SK-N-MC (cell line): ENCODE data around the gene FCGBP.
A peak's percentile ranks its signal among the peaks of the same experiment; 100 is the strongest.

Source experiments
- DNase-seq: peaks from one replicate; pipeline ENCODE4 v3.0.0-alpha.2; 2011; ENCODE audit warnings: low read depth, low spot score
- H3K27ac ChIP-seq: fragments of 200-600 bp; sonication (generic); 2 replicates; pipeline ENCODE4 v1.5.1; 2016; ENCODE audit warnings: mixed run types
- H3K36me3 ChIP-seq: fragments of 200-600 bp; sonication (generic); 2 replicates; pipeline ENCODE4 v1.6.1; 2017; ENCODE audit warnings: antibody characterized with exemption, low read length, mixed read lengths; ENCODE audit not compliant: insufficient read depth
- H3K4me3 ChIP-seq: fragments of 200-600 bp; sonication (generic); 2 replicates; pipeline ENCODE4 v1.5.1; 2016
- H3K9ac ChIP-seq: fragments of 200-600 bp; sonication (generic); 2 replicates; pipeline ENCODE4 v1.8.0; 2017; ENCODE audit warnings: mixed run types, mixed read lengths; ENCODE audit not compliant: insufficient read length
- H3K9me3 ChIP-seq: fragments of 200-600 bp; sonication (generic); 2 replicates; pipeline ENCODE4 v1.6.1; 2017; ENCODE audit warnings: low read depth, mild to moderate bottlenecking, antibody characterized with exemption, low read length, moderate library complexity, mixed read lengths
- EZH2 ChIP-seq: fragments of 200-600 bp; sonication (generic); IDR thresholded peaks from one replicate; pipeline ENCODE4 v1.6.1; 2017; ENCODE audit warnings: antibody characterized with exemption
- FOXP2 ChIP-seq: optimal IDR thresholded peaks from 2 replicates; pipeline ENCODE3; 2011; ENCODE audit warnings: mild to moderate bottlenecking, moderate library complexity; ENCODE audit not compliant: insufficient read depth; ENCODE audit errors: extremely low read length, control extremely low read depth
- POLR2AphosphoS5 ChIP-seq: IDR thresholded peaks from 2 replicates; pipeline ENCODE4 v1.6.1; 2012; ENCODE audit warnings: mild to moderate bottlenecking, low read depth, low read length, borderline replicate concordance

The FCGBP gene

DNA sequence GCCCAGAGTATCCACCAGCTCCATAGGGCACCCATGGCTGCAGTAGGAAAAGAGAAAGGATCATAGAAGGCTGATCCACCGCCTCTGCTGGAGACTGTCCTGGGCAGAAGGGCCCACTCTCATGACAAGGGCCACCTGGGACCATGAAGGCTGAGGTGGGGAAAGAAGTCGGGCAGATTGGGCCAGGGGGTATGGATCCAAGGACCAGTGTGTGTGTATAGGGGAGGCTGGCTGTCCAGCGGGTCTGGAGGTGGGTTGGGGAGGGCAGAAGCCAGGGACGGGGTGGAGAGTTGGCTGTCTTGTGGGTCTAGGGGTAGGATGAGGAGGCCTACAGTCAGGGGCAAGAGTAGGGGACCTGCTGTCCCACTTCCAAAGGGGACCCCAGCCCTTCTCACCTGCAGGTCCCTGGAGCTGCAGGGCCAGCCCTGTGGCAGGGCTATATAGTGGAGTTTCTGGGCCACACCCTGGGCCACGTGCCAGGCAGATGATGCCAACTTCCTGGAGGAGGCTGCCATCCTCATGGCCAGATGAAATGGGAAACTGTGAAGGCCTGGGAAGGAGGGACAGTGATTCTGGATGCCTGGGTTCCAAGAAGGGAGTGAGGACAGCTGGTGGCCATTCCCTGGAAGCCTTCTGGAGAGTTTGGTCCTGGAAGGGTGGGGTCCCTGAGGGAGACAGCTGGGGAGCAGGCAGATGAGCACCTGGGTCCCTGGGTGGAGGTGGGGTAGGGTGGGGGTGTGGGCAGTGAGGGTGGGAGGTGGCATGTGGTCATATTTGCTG, at the start of gene FCGBP:
Gene FCGBP, minus strand, starts transcription at position 51 of the 780 bp plus-strand sequence.
- Histone ChIP-seq H3K27ac (no peak within 1 kb of the TSS), H3K9ac (no peak within 1 kb of the TSS), H3K36me3 (no peaks in the 10 kb centered on the region), H3K4me3 (no peak within 1 kb of the TSS), H3K9me3 (no peaks in the 10 kb centered on the region)
- TF ChIP-seq EZH2 (no peak), FOXP2 (no peak), POLR2AphosphoS5 (no peak)
- DNase-seq = no peak

DNA sequence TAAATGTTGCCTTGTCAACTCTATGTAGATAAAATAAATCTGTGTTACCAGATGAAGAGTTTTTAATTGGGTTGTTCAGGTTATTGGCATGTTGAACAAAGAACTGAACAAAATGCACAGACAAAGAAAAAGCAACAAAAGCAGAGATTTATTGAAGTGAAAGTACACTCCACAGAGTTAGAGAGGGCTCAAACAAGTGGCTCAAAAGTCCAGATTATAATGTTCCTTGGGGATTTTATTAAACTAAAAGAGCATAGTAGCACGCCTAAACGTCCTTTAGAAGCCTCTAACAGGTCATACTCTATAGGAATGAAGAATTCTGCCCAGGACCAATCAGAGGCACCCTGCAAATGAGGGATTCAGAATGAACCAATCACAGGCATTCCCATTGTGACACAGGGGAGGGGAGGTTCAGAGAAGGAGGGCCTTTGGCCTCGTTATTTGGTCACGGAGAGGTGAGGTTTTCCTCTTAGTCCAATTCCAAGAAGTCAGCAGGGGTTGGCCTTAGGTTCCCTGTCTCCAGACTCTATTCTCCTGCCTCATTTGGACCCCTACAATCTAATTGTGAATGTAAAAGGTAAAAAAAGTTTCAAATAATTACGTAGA, 49.4 kb upstream of the FCGBP start:
- Histone ChIP-seq H3K36me3 (peaks cover 51% of the 10 kb centered on the region), H3K27ac (no peak overlapping the region), H3K4me3 (no peak overlapping the region), H3K9ac (no peak overlapping the region), H3K9me3 (peaks cover 22% of the 10 kb centered on the region)
- DNase-seq = no peak
- TF ChIP-seq FOXP2 (no peak), EZH2 (no peak), POLR2AphosphoS5 (no peak)

DNA sequence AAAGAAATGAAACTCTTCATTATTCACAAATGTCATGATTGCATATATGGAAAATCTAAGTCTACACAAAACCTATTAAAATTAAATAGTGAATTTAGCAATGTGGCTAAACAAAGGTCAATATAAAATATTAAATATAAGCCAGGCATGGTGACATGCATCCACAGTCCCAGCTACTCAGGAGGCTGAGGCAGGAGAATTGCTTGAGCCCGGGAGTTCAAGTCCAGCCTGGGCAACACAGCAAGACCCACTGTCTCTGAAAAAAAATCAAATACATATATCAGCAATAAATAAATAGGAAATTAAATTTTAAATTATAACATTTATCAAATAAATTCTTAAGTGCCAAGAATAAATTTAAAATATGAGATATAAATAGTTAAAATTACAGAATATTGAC, 48.4 kb upstream of the FCGBP start:
- DNase-seq = no peak
- Histone ChIP-seq H3K27ac (no peak overlapping the region), H3K9ac (no peak overlapping the region), H3K9me3 (peaks cover 22% of the 10 kb centered on the region), H3K36me3 (peaks cover 60% of the 10 kb centered on the region), H3K4me3 (no peak overlapping the region)
- TF ChIP-seq POLR2AphosphoS5 (no peak), EZH2 (no peak), FOXP2 (no peak)

DNA sequence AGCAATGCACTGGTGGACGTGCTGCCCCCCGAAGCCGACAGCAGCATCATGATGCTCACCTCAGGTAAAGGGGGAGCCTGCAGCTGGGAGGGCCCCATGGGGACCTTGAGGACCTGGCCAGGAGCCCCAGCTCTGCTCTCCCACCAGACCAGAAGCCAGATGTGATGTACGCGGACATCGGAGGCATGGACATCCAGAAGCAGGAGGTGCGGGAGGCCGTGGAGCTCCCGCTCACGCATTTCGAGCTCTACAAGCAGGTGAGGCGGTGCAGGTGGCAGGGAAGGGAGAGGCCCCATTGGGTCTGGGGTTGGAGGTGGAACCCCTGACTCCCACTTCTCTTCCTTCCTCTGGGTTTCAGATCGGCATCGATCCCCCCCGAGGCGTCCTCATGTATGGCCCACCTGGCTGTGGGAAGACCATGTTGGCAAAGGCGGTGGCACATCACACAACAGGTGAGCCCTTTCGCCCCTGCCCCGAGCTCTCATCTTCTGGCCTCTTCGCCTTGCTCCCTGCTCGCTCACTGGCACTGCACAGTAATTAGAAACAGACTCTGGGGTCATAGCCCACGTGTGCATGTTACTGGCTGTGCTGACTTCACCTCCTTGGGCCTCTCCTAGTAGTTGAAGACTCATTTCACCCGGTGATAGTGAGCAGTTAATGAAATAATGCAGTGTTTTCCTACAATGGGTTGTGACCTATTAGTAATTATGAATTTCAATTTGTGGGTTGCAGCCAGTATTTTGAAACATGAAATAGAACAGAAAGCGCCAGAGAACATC, 40.1 kb upstream of the FCGBP start:
- H3K9ac ChIP-seq = no peak overlapping the region
- no peak for TF ChIP-seq FOXP2
- TF ChIP-seq EZH2 = no peak
- DNase-seq = no peak
- no peak overlapping the region for H3K4me3 ChIP-seq
- H3K27ac ChIP-seq = no peak overlapping the region
- peaks cover 62% of the 10 kb centered on the region for H3K36me3 ChIP-seq
- no peaks in the 10 kb centered on the region for H3K9me3 ChIP-seq

DNA sequence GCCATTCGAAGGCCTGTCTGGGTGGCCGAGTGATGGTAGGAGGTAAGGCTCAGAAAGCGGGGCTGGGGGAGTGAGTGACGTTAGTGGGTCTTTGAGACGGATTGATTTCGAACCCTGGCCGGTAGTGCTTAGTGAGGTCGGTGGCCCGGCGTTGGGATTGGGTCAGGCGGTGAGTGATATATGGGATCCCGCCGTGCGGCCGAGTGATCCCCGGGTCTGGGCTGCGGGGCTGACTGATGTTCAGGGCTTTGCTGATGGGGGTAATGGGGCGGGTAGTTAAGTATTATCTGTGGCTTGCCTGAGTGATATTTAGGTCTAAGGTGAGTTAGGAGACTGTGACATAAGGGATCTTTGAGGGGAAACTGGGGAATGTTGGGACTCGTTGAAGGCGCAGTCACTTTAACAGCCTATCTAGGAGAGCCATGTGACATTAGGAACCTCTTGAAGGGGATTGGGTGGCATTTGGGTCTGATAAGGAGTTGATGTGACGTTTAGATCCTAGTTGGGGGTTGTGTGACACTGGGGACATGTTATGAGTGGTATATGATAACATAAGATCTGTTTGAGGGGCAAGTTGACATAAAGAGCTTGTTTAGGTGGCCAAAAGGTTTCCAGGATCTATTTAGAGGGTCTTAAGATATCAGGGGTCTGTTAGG, 37.1 kb upstream of the FCGBP start:
- Histone ChIP-seq H3K4me3 (peak overlapping the region; percentile 97), H3K9me3 (no peaks in the 10 kb centered on the region), H3K27ac (peak overlapping the region; percentile 72; the same call in 1 of the 2 replicates), H3K9ac (peak overlapping the region; percentile 98), H3K36me3 (peaks cover 37% of the 10 kb centered on the region)
- TF ChIP-seq POLR2AphosphoS5 (no peak), FOXP2 (no peak), EZH2 (no peak)
- no peak for DNase-seq

DNA sequence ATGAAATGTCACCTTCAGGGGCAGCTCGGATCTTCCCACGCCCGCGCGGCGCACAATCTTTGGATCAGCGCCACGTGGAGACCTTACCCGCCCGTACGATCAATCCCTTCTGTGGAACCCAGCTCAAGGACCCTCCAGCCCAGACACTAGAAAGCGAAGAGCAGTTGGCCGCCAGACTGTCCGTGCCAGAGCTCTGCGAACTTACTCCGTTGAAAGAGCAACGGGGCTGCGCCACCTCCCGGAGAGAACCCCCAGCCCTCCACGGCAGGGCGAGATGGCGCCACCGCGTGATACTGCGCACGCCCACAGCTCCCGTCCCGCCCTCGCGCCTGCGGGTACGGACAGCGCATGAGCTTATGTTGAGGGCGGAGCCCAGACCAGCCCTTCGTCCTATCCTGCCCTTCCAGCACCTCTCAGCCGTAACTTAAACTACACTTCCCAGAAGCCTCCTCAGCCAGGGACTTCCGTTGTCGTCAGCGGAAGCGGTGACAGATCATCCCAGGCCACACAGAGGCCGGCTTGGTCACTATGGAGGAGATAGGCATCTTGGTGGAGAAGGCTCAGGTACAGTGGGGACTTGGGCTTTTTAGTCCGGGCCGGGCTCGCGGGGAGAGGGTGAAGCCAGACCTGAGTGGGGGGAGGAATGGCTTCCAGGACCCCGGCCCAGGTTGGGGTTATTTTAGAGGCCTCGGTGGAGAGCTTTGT, 36.4 kb upstream of the FCGBP start, which contains the start of gene PSMC4:
Gene PSMC4, plus strand, starts transcription at position 491 of the 705 bp plus-strand sequence. Its CDS starts 38 bp downstream, at position 529.
- Histone ChIP-seq H3K36me3 (peaks cover 37% of the 10 kb centered on the region), H3K4me3 (peak within 1 kb of the TSS; percentile 97), H3K27ac (peak within 1 kb of the TSS; percentile 79), H3K9ac (peak within 1 kb of the TSS; percentile 98), H3K9me3 (no peaks in the 10 kb centered on the region)
- TF ChIP-seq EZH2 = no peak
- TF ChIP-seq FOXP2 = peak; percentile 89
- TF ChIP-seq POLR2AphosphoS5 = peak; percentile 87
- DNase-seq = peak; percentile 95

DNA sequence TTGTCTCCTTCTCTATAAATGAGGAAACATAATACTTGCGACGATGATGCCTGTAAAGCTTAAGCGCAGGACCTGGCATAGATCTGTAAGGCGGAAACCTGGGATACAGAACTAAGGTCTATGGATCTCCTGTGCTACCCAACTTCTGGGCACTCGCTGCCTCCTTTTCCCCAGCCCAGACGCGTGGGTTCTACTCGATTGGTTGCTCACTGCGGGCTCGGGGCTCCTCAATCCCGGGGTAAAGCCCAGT, 35.9 kb upstream of the FCGBP start:
- peaks cover 32% of the 10 kb centered on the region for H3K36me3 ChIP-seq
- peak overlapping the region; percentile 79 for H3K27ac ChIP-seq
- peak overlapping the region; percentile 97 for H3K4me3 ChIP-seq
- DNase-seq = no peak
- TF ChIP-seq EZH2 (no peak), POLR2AphosphoS5 (no peak), FOXP2 (no peak)
- H3K9ac ChIP-seq = peak overlapping the region; percentile 96
- H3K9me3 ChIP-seq = no peaks in the 10 kb centered on the region
